GM18858 (cell line): ENCODE measurements around the gene ACSM5.
"Not testable (repeated sequence)": the region's sequence is repeated elsewhere in the genome, so short reads cannot be mapped to it uniquely, and the experiment has no call there.

Experiments used
- ATAC-seq: cut with Tn5 transposase; IDR thresholded peaks from one replicate; pipeline ENCODE4 v1.9.1; 2021; ENCODE audit not compliant: unreplicated experiment

The ACSM5 gene

GRCh38 chr16:20398603-20399002, 10.7 kb upstream of the ACSM5 start:
- ATAC-seq: no peak

GRCh38 chr16:20399185-20399584, 10.1 kb upstream of the ACSM5 start:
- ATAC-seq: no peak

DNA sequence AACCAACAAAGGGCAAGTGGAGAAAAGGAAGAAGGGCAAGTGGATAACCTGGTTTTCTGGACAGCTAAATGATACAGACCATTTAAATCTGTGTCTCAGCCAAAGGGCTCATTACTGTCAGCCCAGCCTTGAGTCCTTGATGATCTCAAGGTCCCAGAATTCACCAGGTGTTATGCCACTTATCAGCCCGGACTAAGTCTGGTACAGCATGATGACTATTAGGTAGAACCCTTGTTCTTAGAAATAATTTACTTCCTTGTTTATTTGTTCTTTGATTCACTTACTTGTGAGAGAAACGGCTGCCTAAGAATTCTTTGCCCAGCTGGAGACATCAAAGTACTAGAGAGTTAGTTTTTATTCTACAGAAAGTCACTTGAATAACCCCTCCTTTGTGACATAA, 8.3 kb upstream of the ACSM5 start:
- ATAC-seq: no peak

GRCh38 chr16:20401475-20402016, 7.8 kb upstream of the ACSM5 start:
- ATAC-seq: no peak

DNA sequence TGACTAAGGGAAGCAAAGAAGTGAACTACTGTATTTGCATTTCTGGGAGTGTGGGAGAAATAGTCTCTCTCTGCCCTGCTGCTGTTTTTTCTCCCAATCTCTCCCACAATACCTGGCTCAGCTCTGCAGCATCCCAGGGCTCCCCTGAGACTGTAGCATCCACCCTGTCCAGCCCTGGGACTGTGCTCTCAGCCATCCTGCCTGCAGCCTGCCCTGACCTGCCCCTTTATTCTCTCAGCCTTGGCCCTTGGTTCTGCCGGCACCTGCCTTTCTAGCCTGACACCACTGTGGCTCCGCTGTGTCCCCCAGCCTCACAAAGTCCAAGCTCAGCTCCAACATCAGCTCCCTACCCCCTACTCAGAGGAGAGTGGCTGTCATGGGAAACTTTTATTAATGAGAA, 6.7 kb upstream of the ACSM5 start:
- ATAC-seq: no peak

- no peak for ATAC-seq
Observed at GRCh38 chr16:20404637-20405036, 4.7 kb upstream of the ACSM5 start, which contains the start of gene PDILT. Gene PDILT (minus strand): TSS chr16:20404737. CDS start chr16:20399300, 5,437 bp downstream.

DNA sequence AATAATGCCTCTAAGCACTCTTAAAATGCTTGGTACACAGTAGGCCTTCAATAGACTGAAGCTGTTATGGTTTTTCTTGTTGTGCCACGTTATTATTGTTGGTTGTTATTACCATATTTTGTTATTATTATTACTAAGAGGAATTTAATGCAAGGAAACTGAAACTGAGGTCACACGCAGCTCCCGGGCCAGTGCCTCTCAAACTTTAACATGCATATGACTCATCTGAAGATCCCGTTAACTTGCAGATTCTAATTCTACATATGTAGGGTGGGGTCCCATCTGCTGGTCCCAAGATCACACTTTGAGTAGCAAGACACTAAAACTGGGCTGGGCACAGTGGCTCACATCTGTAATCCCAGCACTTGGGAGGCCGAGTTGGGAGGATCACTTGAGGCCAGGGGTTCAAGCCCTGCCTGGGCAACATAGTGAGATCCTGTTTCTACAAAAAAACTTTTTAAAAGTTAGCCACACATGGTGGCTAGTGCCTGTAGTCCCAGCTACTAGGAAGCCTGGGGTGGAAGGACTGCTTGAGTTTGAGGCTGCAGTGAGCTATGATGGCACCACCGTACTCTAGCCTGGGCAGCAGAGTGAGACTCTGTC, 888 bp downstream of the ACSM5 start:
- no peak for ATAC-seq

GRCh38 chr16:20411055-20411454, 1.7 kb downstream of the ACSM5 start:
- ATAC-seq: no peak

DNA sequence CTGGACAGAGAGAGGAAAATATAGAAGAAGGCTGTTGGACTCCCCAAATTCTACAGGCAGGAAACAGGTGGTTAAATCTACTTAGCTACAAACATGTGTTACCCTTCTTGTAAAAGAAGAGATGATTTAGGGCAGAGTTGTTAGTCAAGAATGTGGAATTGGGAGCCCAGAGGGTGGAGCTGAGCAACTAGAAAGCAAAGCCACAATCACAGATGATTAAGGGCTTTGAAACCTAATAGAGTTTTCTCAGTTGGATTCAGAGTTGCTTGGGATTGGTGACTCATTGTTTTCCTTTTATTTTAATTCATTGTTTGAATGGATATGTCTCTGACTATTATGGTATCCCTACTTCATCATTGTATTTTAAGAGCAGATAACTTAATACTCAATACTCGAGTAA, 6.2 kb downstream of the ACSM5 start:
- no peak for ATAC-seq

GRCh38 chr16:20419093-20419492, 9.8 kb downstream of the ACSM5 start:
- not testable (repeated sequence) for ATAC-seq

- not testable (repeated sequence) for ATAC-seq
Observed at GRCh38 chr16:20421748-20422147, 12.4 kb downstream of the ACSM5 start.

DNA sequence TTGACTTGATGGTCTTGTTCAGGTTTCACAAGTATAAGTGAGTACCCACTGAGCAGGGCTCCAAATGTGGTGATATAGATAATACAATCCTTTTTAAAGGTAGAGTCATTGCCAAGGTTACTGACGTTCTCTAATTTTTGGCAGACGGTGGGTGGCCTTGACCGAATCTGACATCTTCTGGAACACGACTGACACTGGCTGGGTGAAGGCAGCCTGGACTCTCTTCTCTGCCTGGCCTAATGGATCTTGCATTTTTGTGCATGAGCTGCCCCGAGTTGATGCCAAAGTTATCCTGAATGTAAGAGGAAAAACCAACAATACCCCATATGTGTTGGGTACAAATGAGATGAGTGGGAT, 14.4 kb downstream of the ACSM5 start:
- not testable (repeated sequence) for ATAC-seq

DNA sequence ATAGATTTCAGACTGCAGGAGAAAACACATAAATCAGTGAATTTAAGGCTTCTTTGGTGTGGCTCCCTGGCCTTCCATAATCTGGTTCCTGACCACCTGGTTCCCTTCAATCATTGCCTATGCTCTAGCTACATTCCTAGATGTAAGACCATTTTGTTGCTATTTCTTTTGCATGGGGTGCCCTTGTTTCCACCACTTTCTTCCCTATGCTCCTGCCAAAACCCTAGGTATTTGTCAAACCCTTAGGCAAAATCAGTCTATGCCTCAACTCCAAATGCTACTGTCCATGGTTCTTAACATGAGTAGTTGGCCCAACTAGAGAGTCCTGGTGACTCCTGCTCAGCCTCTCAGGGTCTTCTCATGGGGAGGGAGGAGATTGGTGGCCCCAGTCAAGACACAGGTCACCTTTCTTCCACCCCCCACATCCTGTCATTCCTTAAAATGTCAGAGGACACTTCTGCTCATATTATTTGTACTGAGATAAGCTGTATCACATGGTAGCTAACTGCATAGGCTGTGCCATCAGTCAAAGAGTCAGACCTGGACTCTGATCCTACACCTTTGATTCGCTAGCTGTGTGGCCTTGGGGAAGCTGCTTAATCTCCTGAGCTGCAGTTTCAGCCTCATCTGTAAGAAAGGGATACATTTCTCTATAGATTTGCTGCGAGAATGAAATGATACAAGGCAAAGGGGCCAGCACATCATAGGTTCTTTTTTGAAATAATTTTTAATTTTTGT, 15.0 kb downstream of the ACSM5 start:
- ATAC-seq: no peak

- not testable (repeated sequence) for ATAC-seq
Observed at GRCh38 chr16:20427401-20427797, 18.1 kb downstream of the ACSM5 start.

GRCh38 chr16:20429499-20429898, 20.2 kb downstream of the ACSM5 start:
- ATAC-seq: not testable (repeated sequence)

DNA sequence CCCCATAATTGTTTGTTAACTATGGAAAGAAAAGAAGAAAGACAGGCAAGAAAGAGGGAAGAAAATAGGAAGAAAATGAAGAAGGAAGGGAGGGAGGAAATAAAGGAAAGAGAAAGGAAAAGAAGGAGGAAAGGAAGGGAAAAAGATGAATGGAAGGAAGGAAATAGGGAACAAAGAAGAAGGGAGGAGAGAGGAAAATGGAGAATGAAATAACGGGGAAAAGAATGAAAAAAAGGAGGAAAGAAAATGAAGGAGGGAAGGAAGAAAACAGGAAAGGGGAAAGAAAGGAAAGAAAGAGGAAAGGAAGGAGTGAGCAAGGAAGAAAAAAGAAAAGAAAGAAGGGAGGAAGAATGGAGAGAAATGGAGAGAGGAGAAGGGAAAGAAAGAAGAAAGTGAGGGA, 21.1 kb downstream of the ACSM5 start:
- not testable (repeated sequence) for ATAC-seq

DNA sequence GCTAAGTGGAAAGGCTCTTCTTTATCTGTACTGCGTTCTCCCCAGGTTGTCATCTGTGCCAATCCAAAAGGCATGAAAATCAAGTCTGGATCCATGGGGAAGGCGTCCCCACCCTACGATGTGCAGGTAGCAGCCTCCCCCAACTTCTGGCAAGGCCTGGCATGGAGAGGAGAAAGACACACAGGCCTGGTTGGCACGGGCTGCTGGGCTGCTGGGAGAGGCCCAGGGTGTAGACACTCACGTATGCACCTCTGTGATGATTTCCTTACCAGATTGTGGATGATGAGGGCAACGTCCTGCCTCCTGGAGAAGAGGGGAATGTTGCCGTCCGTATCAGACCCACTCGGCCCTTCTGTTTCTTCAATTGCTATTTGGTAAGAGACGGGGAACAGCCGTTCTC, 21.6 kb downstream of the ACSM5 start:
- no peak for ATAC-seq

DNA sequence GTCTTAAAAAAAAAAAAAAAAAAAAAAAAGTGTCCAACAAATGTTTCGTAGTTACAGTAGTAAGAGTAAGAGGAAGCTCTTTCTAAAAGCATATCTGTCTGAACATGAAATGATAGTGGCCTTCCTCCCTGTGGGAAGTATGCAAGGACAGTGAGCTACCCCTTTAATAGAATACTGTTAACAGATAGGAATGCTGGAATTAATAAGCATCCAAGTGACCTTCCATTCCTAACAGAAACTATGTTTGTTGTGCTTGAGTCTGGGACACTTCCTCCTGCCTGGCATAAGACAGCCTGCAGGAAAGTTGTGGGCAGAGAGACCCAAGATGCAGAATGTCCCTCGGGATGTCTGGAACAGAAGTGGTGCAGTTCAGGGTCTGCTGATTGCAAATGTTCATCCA, 29.6 kb downstream of the ACSM5 start:
- ATAC-seq: not testable (repeated sequence)

DNA sequence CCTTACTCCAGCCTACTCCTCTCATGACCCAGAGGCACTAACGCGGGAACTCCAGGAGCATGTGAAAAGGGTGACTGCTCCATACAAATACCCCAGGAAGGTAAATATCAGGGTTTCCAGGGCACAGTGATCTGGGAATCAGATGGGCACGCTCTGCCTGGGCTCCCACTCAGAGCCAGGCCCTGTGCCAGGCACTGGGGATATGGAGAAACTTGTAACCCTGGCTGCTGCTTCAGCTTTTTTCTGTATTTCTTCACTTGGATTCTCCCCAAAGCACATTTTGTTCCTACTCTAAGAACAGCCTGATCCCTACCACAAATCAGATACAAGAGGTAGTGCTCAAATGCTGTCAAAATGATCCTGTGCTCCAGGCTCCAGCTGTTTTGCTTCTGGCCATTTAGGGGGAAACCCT, 30.5 kb downstream of the ACSM5 start:
- ATAC-seq: not testable (repeated sequence)

DNA sequence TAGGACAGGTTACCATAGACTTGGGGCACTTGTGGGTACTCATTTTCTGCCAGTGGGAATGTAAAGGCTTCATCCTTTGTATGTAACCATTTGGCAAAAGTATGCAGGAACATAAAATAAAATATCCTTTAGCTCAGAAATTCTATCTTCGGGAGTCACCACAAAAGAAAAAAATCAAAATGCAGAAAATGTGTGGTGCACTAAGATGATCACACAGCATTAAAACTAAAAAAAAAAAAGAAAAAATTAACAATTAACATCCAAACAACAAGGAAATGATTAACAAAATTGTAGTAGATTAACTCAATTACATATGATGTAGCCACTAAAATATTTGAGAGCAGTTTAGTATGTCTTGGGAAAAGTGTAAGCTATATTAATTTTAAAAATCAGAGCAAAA, 31.4 kb downstream of the ACSM5 start:
- not testable (repeated sequence) for ATAC-seq

DNA sequence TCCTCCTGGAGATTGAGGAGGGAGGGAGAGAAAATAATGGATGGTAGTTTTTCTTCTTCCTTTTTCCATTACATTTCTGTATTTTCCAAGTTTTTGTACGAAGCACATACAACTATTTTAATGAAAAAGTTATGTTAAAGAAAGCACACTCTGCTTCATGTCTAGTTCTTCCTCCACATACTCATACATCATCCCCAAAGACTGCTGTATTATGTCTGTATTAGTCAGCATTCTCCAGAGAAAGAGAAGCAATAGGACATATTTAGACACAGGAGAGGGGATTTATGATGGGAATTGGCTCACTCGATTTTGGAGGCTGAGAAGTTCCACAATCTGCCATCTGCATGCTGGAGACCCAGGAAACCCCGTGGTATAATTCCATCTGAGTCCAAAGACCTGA, 31.9 kb downstream of the ACSM5 start:
- ATAC-seq: no peak

GRCh38 chr16:20441859-20442258, 32.5 kb downstream of the ACSM5 start:
- not testable (repeated sequence) for ATAC-seq
